Effector CD4-positive, alpha-beta T cell (primary cell): ENCODE results near the gene ATG4C.
"Not testable (repeated sequence)": the region's sequence is repeated elsewhere in the genome, so short reads cannot be mapped to it uniquely, and the experiment has no call there.

ENCODE experiments used
- DNase-seq: peaks from one replicate; pipeline ENCODE4 v3.0.0-alpha.2; 2020

Gene ATG4C

DNA sequence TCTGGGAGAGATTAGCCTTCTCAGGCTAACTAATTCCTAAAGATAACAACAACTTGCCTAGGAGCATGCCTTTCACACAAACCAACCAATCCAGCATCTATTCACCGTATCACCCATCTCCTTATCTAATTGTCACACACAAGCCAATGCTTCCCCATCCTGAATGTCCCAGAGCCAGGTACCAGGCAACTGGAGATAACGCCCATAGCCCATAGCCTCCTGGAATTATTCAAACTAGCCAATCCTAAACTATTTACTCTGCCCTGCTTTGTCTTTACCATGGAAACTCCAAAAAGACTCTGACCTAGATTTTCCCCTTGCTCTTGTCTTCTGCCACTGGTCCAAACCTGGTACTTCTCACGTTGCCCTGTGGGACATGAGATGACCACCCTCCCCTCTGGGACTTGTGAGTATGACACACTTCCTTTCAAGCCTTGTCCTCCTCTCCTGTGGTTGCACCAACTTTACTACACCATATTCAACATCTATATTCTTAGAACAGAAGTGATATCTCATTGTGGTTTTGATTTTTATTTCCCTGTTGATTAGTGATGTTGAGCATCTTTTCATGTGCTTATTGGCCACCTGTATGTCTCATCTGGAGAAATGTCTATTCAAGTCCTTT, 8.8 kb upstream of the ATG4C start:
- DNase-seq = no peak

DNA sequence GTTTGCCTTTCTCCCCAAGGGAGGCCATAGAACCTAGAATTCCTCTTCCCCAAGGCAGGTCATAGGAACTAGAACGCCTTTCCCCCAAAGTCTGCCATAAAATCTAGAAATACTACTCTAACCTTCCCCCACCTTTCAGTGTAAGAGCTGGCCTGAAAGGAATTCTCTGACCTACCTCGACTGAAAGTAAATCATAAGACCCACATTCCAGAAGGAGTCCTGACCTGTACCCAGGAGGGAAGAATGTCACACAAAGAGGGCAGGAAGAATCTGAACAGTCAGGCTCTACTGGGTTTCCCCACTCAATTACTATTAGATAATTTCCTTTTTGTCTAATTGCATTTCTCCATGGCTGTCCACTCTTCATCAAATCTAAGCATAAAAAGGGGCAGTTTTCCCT, 5.7 kb upstream of the ATG4C start:
- no peak for DNase-seq

DNA sequence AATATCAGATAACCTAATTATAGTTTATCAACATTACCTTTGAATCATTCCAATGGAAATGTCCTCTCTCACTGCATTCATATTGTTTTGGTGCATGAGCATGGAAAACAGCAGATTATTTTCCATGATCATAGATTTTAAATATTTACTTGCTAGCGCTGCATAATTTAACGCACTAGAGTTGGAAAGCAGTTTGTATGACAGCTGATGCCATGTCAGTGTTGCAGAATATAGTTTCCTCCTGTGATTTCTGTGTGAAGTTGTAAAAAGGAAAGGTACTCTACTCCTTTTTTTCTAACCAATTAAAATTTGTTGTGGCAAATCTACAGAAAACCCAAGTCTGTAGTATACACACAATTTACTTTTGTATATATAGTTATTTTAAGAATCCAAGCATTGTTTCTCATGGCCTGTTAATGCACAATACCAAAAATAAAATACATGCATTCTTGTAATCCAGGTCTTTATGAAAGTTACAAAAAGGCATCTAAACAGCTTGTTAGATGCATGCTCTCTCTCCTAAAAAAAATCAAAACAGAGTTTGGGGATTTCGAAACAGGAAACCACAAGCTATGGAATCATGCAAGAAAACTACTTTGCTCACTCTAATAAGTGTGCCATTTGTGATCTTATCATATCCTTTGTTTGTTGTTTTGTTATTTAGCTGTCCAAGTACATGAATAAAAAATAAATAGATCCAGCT, 1.9 kb upstream of the ATG4C start:
- no peak for DNase-seq

DNA sequence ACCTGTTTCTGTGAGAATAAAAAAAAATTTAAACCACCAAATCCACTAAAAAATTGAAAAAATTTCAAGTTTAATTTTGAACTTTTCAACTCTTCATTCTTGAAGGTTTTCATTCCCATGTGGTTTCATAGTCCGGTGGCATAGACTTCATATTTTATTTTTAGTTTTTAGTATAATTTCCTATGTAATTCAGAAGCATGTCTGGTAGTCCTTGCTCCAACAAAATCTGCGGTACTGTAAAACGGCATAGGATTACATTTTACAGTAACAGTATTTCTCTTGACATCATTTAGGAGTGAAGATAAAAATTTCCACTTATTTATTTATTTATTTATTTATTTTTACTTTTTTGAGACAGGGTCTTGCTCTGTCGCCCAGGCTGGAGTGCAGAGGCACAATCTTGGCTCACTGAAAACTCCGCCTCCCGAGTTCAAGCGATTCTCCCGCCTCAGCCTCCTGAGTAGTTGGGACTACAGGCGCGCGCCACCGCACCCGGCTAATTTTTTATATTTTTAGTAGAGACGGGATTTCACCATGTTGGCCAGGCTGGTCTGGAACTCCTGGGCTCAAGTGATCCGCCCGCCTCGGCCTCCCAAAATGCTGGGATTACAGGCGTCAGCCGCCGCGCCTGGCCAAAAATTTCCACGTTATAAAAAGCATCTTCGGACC, 1.3 kb upstream of the ATG4C start:
- not testable (repeated sequence) for DNase-seq

DNA sequence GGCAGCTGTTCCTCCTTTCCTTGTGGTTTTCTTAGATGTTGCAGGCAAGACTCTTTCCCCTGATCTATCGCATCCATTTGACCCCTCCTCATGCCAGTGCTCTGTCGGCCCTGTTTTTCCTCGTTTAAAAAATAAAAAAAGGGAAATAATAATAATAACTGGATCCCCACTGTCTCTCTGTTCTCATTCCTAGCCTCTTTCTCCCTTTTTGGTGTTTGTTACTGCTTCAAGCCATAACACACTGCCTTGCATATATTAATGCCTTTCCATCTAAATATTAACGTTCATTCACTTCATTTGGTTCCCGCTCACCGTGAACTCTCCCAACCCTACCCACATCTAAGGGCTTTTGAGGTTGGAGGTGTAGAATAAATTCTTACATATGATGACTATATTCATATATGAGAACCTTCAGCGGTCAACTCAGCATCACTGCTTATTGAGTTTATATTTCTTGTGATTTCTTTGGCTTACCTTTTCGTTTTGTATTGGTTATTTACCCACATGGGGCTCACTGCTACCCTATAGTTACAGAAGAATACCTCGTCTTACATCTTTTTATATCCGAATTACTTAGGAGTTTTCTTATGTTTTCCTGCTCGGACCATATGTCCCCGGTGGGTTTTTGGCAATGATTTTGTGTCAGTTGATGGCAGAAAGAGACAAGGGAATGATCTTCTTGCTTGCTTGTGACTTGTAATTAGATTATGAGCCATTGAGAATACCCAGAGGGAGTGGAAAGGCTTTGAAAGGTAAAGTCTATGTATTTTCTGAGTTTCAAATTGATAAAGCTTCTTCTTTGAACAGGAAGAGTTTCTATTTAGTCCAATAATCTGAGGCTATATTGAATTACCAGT, 805 bp downstream of the ATG4C start:
- no peak for DNase-seq

DNA sequence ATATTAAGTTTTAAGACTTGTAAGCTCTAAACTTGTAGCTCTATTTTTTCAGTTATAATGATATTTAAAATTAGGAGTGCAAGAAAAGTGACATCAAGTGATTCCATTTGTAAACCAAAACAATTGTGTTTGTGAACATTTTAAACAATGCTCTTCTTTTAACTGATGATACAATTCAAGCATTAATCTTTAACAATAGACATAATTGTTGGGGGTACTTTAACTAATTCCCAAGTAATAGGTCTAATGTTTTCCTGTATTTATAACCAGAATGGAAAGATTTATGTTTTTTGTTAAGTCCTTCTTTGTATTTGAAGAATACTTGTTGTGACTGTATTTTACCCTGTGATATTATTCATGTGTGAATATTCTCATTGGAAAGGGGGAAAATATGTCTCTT, 6.8 kb downstream of the ATG4C start:
- no peak for DNase-seq

DNA sequence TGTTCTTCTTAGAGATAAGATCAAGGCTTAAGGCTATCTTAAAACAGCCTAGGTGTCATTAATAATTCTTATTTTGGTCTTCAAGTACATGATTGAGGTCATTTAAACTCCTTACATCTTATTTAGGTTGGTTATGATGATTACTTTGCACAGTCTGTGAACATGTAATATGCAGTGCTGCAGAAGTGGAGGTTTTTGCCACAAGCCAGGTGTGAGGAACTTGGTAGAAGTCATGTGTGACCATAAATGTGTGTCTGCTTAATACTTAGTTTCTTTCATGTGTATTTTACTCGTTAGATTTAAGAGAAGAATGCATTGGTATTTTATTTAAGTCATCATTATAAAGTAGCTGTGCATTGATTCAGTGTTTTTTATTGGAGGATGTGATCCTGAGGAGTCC, 10.1 kb downstream of the ATG4C start:
- no peak for DNase-seq

DNA sequence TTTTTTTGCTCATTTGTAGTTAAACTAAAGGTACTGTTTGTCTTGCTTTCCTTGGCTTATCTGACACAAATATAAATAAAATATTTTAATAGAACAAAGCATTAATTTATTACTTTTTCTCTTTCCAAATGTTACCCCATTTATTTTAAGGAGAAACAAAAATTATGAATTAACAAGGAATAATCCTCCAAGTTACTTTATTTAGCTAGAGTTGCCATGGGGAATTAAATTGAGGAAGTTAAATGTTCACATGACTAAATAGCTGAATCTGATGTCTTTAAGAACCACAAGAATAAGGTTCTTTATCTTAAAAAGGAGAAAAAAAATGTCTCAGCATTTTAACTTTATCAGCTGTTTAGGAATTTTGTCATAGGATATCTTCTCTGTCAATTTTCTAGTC, 12.3 kb downstream of the ATG4C start:
- no peak for DNase-seq

DNA sequence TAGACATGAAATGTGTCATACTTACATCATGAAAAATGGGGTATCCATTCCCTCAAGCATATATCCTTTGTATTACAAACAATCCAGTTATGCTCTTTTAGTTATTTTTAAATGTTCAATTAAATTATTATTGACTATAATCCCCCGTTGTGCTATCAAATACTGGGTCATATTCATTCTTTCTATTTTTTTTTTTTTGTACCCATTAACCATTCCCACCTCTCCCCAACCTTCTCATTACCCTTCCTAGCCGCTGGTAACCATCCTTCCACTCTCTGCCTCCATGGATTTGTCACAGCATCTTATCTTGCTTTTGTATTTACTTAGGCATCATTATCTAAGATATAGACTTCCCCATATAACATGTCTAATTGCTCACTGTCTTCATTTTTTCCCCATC, 15.8 kb downstream of the ATG4C start:
- DNase-seq = no peak

DNA sequence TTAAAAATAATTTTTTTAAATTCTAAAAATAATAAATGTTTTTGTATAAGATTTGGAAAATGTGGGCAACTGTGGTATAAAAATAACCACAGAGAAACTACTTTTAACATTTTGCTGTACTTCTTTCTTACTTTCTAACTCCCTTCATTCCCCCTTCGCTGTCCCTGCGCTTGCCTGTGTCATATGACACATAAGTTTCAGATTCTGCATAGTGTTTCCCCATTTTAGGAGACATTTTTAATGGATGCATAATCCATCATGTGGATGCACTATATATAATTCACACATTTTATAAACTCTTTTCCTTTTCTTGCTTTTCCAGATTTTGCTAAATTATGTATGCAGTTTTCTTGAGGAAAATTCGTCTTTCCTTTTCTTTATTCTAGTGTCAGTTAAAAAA, 16.3 kb downstream of the ATG4C start:
- no peak for DNase-seq

DNA sequence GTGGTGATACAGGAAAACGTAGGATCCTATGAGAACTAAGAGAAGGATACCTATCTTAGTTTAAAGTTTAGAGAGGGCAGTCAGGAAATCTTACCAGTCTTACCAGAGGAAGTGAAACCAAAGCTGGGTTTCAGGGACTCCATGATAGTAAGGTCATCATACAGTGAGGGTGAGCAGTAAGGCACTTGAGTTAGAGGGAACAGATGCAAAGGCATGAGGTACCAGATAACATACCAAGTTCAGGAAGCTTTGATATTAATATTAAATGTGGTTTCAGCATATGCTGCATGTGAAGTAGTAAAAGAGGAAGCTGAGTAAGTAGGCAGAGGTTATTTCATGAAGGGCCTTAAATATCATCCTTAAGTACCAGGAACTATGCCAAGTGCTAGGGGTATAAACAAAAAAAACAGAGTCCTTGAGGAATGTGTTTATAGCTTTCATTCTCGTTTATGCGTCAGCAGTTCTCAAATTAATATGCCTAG, 16.9 kb downstream of the ATG4C start:
- DNase-seq = no peak

DNA sequence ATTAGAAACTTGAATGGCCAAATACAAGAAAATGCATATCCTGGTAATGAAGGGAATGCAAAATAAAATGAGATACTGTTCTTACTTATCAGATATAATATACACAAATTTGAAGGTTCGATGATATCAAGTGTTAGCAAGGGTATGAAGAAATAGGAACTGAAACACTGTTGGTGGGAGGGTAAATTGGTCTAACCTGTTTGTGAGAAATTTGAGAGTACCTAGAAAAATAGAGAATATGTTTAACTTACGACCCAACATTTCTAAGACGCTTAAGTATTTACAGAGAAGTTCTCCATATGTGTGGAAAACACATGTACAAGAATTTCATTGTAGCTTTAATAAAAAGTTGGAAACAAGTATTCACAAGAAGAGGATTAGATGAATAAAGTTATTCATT, 25.9 kb downstream of the ATG4C start:
- no peak for DNase-seq

DNA sequence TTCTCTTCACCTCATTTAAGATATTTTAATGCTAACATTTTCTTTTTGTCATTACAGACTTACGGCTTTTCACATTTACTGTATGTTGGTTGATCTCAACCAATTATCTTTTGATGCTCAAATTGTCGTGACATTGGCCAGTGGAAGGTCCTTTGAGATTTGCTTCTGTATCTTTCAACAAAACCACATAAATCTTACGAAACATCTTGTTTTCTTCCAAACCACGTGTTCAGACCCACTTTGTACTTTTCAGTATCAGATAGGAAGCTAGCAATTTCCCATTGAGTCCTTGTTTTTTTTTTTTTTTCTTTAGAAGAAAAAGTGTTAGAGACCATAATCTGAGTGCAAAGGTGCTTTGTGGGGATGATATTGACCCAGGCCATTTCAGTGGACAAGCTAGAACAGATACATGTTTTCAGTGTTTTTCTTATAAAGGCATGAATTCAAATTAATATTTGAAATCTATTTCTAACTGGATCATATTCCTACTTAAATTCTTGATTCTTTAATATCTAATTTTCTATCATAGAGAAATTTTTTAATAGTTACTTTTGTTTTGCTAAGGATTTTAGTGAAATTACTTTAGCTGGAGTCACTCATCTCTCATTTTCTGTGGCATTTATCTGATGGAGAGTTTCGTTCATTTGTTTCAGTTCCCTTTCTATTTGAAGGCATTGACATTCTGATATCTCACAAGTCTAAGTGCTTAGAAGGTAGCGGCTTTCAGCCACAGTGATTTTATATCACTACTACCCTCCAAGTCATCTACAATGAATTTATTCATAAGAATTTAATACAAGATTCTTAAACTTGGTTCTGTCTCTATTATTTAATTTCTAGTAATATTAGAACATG, 26.7 kb downstream of the ATG4C start:
- no peak for DNase-seq

DNA sequence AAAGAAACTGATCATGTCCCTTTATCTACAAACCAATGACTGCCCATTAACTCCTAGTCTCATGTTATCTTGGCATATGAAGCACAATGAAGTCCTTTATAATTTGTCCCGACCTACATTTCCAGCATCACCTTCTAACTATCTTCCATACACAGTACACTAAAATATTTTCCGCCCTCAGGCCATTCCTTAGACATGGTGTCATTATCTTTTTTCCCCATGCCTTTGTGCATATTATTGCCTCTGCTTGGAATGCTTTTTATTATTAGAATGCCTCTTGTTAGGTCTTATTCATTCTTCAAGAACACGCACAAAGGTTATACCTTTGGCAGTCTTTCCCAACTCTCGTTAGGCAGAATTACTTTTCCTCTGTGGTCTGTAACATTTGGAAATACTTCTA, 39.6 kb downstream of the ATG4C start:
- no peak for DNase-seq

DNA sequence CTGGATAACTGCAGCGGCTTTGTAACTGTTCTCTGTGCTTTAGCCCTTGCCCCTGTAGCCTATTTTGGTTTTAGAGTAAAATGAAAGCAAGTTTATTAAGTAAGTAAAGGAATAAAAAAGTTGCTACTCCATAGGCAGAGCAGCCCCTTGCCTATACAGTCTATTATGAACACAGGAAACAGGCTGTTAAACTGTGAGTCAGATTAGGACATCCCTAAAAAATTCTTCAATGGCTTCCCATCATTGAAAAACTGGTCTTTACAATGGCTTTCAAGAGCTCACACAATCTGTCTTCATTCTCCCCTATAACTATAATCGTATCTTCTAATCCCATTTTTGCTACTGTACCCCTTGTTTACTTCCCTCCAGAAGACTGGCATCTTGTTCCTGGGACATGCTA, 43.0 kb downstream of the ATG4C start:
- no peak for DNase-seq

DNA sequence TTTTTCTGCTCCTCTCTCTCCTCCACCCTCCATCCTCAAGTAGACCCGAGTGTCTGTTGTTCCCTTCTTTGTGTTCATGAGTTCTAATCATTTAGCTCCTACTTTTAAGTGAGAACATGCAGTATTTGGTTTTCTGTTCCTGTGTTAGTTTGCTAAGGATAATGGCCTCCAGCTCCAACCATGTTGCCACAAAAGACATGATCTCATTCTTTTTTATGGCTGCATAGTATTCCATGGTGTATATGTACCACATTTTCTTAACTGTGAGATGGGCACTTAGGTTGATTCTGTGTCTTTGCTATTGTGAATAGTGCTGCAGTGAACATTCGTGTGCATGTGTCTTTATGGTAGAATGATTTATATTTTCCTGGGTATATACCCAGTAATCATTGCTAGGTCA, 43.9 kb downstream of the ATG4C start:
- DNase-seq = not testable (repeated sequence)

DNA sequence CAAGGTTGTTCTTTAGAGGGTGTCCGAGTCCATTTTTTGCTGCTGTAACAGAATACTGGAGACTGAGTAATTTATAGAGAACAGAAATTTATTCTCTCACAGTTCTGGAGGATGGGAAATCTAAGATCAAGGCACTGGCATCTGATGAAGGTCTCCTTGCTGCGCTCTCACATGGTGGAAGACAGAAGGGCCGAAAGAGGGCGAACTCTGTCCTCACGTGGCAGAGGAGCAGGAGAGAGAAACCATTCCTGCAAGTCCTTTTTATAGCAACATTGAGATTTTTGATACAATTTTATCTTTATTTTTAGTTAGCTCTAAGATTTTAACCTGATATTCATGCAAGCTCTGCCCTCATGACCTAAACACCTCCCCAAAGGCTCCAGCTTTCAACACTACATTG, 48.3 kb downstream of the ATG4C start:
- no peak for DNase-seq

DNA sequence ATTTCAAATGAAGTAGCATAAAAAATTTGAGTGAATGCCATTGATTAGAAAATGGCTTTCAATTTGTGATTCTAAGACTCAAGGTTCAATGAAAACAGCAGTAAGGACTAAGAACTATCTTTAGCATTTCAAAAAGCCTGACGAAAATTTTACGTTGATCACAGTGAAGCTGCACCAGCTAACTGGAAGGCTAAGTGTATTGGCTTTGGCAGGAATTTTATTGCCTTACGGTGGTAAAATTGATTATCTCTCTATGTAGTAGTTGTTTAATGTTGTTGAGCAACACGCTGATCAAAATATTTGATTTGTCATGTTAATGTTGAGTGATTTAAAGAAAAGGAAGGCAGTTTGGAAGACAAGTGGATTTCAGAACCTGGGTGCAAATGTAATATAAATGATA, 49.6 kb downstream of the ATG4C start:
- no peak for DNase-seq

DNA sequence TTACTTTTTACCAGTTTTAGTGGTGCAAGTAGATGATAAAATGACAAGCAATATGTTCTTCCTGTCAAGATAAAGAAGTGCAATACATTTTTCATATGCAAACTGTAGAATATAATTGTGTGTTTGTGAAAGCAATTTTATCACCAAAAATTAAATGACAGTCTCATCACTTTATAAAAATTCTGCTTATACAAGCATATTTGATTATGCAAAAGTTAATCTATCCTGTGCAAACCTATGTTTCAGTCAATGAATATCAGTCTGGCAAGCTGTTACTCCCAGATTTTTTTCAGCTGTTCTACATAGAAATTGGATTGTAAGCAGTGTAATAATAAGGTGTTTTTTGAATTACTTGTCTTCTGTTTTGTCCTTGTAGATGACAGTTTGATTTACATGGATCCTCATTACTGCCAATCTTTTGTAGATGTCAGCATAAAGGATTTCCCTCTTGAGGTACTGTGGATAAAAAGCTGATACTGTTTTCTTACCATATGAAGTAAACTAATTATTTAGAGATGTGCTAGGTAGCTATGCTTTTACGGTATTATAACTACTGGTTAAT, 50.5 kb downstream of the ATG4C start:
- DNase-seq = no peak

DNA sequence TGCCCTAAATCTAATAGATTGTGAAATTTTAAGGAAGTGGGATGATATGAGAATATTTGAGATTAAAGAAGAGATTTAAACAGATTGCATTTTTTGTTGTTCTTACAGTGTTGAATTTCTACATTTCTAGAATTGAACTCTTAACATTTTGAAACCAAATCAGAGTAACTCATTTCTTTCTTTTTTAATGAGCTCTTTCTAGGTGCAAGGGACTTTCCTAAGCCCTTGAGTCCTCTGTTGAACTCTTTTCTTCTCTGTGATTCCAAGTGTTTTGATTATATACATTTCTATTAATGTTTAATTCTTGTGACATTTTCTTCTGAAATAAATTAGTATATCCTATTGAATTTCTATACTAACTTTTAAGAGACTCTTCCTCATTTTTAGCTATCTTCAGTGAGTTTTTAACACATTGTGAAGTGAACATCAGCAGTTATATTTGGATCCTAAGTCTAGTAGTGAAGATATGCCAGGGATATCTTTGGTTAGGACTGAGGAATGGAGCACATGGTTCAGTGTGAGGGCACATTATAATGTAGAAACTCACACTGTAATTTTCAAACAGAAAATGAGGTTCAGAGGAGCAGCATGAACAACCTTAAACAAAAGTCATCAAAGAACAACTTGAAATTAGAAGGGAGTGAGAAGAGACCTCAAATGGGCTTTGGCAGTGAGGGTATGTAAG, 53.1 kb downstream of the ATG4C start:
- DNase-seq = no peak

DNA sequence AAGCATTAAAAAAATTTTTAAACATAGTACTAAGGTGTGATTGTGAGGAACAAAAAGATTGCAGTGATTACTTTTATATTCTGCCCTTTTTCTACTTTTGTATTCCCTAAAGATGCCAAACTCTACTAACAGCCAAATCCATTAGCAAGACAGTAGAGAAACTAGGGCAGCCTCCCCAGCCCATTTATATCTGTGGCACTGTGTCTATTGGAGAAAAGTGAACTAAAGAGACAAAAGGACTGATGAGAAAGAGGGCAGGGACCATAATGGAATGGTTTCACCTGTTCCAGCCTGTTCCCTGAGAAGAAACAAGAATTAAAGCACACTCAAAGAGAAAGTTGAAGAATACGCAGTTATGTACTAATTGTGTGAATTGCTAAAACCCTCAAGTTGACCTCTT, 56.6 kb downstream of the ATG4C start:
- no peak for DNase-seq
